ENCODE measurements around the gene ACTL10. TPM values are rescaled to one million over a fixed set of nuclear protein-coding genes. Genes with fewer than 3 reads are reported as not detected.

The ACTL10 gene
- total RNA-seq, 4 donors from 2014 or later: 1.5 to 14.1 (median 3.0) TPM; not detected in 1

DNA sequence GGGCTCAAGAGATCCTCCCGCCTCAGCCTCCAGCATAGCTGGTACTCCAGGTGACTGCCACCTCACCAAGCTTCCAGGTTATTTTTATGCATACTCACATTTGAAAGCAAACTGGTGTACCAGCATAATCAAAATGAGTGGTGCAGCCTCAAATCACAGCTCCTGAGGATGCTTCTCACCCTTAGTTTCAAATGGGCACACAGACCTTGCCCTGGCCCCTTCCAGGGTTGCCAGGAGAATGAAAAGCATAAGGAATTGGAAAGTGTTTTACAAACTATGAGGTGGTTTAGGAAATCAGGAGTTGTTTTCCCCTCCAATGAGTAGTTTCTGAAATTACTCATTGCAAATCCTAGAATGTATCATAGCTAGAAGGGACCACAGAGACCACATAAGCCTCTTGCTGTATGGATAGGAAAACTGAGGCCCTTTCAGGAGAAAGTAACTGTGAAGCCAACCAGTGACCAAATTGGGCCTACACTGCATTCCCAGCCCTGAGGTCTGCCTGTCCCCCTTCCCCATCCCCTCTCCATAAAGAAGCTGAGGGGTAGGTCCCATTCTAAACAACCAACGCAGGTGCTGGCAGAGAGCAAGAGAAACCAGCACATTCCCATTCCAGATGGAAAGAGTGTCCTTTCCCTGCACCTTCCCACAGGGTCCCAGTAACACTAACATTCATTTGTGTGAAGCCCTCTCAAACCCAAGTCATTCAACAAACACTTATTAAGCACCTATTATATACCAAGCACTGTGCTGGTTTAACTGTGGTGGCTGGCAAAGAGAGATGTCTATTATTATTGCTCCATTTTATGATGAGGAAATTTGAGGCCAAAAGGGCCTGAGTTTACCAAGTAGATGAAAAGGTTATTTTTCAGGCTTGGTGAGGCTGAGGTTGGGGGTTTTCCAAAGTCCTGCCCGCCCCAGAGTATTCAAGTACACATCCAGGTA, 21.5 kb downstream of the ACTL10 start:
- intact Hi-C loops (cut with DNase I; ENCODE audit: low total_unique reads): no loop called here
- H3K27ac ChIP-seq: no peak overlapping the region

DNA sequence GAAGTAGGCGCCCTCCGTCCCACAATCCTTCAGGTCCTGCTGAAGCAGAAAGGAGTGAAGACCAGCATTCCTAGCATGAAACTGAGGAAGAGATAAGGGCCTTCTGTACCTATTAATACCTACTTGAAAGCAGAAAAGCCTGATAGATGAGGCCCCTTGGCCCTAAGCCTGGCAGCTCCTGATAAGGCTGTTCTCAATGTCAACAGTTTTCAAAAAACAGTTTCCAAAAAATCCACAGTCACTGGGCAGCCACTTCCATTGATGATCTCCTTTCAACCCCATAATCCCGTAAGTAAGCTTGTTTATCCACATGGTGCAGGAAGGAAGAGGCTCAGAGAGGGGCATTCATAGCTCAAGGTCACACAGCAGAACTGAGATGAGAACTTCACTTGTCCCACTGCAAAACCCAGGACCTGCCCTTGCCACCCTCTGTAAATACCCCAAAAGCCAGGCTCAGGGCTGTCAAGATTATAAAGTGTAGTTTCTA, 22.2 kb downstream of the ACTL10 start:
- 90 to 92% methylated on average over 2 to 3 of the region's 3 CpGs for WGBS, 2 donors (ENCODE audit: low coverage in 1 of 2)
- Histone ChIP-seq H3K4me3 (no peak overlapping the region), H3K27me3 (no peaks in the 10 kb centered on the region), H3K36me3 (no peaks in the 10 kb centered on the region), H3K4me1 (peaks cover 9 to 20% (median 16%) of the 10 kb centered on the region in 4 donors), H3K9me3 (no peaks in the 10 kb centered on the region), H3K27ac (no peak overlapping the region)
- TF ChIP-seq POLR2A (IDR thresholded peaks at IDR 0.05): no peak
- TF ChIP-seq, protein P1, sequence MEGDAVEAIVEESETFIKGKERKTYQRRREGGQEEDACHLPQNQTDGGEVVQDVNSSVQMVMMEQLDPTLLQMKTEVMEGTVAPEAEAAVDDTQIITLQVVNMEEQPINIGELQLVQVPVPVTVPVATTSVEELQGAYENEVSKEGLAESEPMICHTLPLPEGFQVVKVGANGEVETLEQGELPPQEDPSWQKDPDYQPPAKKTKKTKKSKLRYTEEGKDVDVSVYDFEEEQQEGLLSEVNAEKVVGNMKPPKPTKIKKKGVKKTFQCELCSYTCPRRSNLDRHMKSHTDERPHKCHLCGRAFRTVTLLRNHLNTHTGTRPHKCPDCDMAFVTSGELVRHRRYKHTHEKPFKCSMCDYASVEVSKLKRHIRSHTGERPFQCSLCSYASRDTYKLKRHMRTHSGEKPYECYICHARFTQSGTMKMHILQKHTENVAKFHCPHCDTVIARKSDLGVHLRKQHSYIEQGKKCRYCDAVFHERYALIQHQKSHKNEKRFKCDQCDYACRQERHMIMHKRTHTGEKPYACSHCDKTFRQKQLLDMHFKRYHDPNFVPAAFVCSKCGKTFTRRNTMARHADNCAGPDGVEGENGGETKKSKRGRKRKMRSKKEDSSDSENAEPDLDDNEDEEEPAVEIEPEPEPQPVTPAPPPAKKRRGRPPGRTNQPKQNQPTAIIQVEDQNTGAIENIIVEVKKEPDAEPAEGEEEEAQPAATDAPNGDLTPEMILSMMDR (IDR thresholded peaks at IDR 0.05): no peak
- TF ChIP-seq POLR2AphosphoS5 (IDR thresholded peaks at IDR 0.05): no peak
- TF ChIP-seq EP300 (IDR thresholded peaks at IDR 0.05; ENCODE audit: low read depth): no peak
- intact Hi-C loops (cut with DNase I; ENCODE audit: low total_unique reads): no loop called here
- in situ Hi-C loops (cut with MboI; ENCODE audit: low pct_ligation_motif_present in 1 of 4, low pct_unique_long_range_greater_than_20kb in 1 of 4, low sequenced_read_pairs in 3 of 4): no loop called here
- no peak for DNase-seq

More for the DNA sequence above, 21.5 kb downstream of the ACTL10 start:
- TF ChIP-seq EP300 (IDR thresholded peaks at IDR 0.05; ENCODE audit: low read depth): no peak
- TF ChIP-seq, protein P1 (IDR thresholded peaks at IDR 0.05): no peak
- TF ChIP-seq POLR2A (IDR thresholded peaks at IDR 0.05): no peak
- TF ChIP-seq POLR2AphosphoS5 (IDR thresholded peaks at IDR 0.05): no peak
- H3K27me3 ChIP-seq: no peaks in the 10 kb centered on the region
- no peak for DNase-seq
- peaks cover 9 to 20% (median 16%) of the 10 kb centered on the region in 4 donors for H3K4me1 ChIP-seq
- 96 to 100% methylated on average over 2 to 3 of the region's 3 CpGs for WGBS, 2 donors (ENCODE audit: low coverage in 1 of 2)
- in situ Hi-C loops (cut with MboI; ENCODE audit: low pct_ligation_motif_present in 1 of 4, low pct_unique_long_range_greater_than_20kb in 1 of 4, low sequenced_read_pairs in 3 of 4): no loop called here
- no peaks in the 10 kb centered on the region for H3K9me3 ChIP-seq
- H3K36me3 ChIP-seq: no peaks in the 10 kb centered on the region
- H3K4me3 ChIP-seq: no peak overlapping the region

DNA sequence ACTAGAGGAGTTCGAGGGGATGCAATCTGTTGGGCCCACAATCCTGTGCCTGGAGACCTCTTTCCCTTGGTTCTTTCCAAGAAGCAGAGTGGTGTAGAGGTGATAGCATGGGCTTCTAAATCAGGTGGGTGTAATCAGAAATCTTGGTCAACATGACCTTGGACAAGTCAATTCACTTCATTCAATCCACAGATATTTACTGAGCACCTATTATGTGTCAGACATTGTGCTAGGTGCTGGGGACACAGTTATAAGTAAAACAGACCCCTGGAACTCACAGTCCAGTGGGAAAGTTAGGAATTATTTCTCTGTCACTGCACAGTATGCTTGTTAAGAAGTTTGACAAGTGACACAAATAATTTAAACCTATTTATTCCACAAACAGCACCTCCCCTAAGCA, 22.8 kb downstream of the ACTL10 start:
- intact Hi-C loops (cut with DNase I; ENCODE audit: low total_unique reads) (no loop called here), in situ Hi-C loops (cut with MboI; ENCODE audit: low pct_ligation_motif_present in 1 of 4, low pct_unique_long_range_greater_than_20kb in 1 of 4, low sequenced_read_pairs in 3 of 4) (no loop called here)
- Histone ChIP-seq H3K4me3 (no peak overlapping the region), H3K27ac (no peak overlapping the region), H3K36me3 (no peaks in the 10 kb centered on the region), H3K27me3 (no peaks in the 10 kb centered on the region), H3K9me3 (no peaks in the 10 kb centered on the region), H3K4me1 (peaks cover 9 to 17% (median 15%) of the 10 kb centered on the region in 4 donors)
- TF ChIP-seq POLR2AphosphoS5 (IDR thresholded peaks at IDR 0.05) (no peak), POLR2A (IDR thresholded peaks at IDR 0.05) (no peak), EP300 (IDR thresholded peaks at IDR 0.05; ENCODE audit: low read depth) (no peak)
- TF ChIP-seq, protein P1 (IDR thresholded peaks at IDR 0.05): no peak
- DNase-seq: no peak
- 79% methylated on average over 1 of the region's 1 CpG; no CpG with 5 or more reads in 1 of the 2 donors for WGBS, 2 donors (ENCODE audit: low coverage in 1 of 2)

DNA sequence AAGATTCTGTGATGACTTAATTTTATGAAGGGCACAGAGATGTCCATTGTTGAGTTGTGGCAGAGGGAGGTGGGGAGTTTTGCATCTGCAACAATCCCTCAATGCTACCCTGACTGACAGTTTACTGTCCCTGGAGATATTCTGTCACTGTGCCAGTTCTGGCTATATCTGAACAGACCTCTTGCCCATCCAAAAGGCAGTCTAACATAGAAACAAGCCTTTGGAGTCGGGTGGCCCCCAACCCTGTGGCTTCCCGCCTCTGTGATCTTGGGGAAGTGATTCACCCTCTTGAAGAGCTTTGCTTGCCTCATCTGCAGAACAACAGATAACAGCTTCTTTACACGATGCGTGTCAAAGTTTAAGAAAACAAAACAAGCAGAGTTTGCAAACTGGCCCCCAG, 23.2 kb downstream of the ACTL10 start:
- H3K36me3 ChIP-seq: no peaks in the 10 kb centered on the region
- 59 to 63% methylated on average over 2 to 4 of the region's 4 CpGs for WGBS, 2 donors (ENCODE audit: low coverage in 1 of 2)
- in situ Hi-C loops (cut with MboI; ENCODE audit: low pct_ligation_motif_present in 1 of 4, low pct_unique_long_range_greater_than_20kb in 1 of 4, low sequenced_read_pairs in 3 of 4) (no loop called here), intact Hi-C loops (cut with DNase I; ENCODE audit: low total_unique reads) (no loop called here)
- no peaks in the 10 kb centered on the region for H3K9me3 ChIP-seq
- H3K27ac ChIP-seq: no peak overlapping the region
- DNase-seq: no peak
- peaks cover 8 to 13% (median 11%) of the 10 kb centered on the region in 4 donors for H3K4me1 ChIP-seq
- H3K4me3 ChIP-seq: no peak overlapping the region
- no peaks in the 10 kb centered on the region for H3K27me3 ChIP-seq
- TF ChIP-seq POLR2AphosphoS5 (IDR thresholded peaks at IDR 0.05): no peak
- TF ChIP-seq EP300 (IDR thresholded peaks at IDR 0.05; ENCODE audit: low read depth): no peak
- TF ChIP-seq POLR2A (IDR thresholded peaks at IDR 0.05): no peak
- TF ChIP-seq, protein P1 (IDR thresholded peaks at IDR 0.05): no peak
